Loucy (cell line): Measurements from ENCODE around the gene GIPC1.

ENCODE experiments used
- H2AFZ ChIP-seq: fragments of 200-600 bp; sonication (generic); 2 replicates; pipeline ENCODE4 v1.6.0; 2016; ENCODE audit warnings: antibody characterized with exemption, mild to moderate bottlenecking, low read length, moderate library complexity
- H3F3A ChIP-seq: fragments of 200-600 bp; 2 replicates; pipeline ENCODE4 v1.6.0; 2016; ENCODE audit warnings: antibody characterized with exemption, low read depth, mild to moderate bottlenecking
- H3K27me3 ChIP-seq: fragments of 200-600 bp; sonication (generic); 2 replicates; pipeline ENCODE4 v1.6.1; 2014; ENCODE audit warnings: low read length, mild to moderate bottlenecking; ENCODE audit not compliant: insufficient read depth, poor library complexity, severe bottlenecking
- H3K36me3 ChIP-seq: fragments of 200-600 bp; sonication (generic); 2 replicates; pipeline ENCODE4 v1.6.1; 2016; ENCODE audit warnings: low read length; ENCODE audit not compliant: insufficient read depth
- H3K4me1 ChIP-seq: fragments of 200-600 bp; sonication (generic); 2 replicates; pipeline ENCODE4 v1.5.1; 2014; ENCODE audit warnings: low read length, mild to moderate bottlenecking; ENCODE audit not compliant: insufficient read depth, poor library complexity, severe bottlenecking
- H3K4me2 ChIP-seq: fragments of 200-600 bp; sonication (generic); 2 replicates; pipeline ENCODE4 v1.6.0; 2014; ENCODE audit warnings: antibody characterized with exemption, low read length, low read depth, mild to moderate bottlenecking; ENCODE audit not compliant: poor library complexity, severe bottlenecking
- H3K4me3 ChIP-seq: fragments of 200-600 bp; sonication (generic); 2 replicates; pipeline ENCODE4 v1.5.1; 2014; ENCODE audit warnings: low read length, mild to moderate bottlenecking, mixed read lengths; ENCODE audit not compliant: poor library complexity, severe bottlenecking
- H3K79me2 ChIP-seq: fragments of 200-600 bp; sonication (generic); 2 replicates; pipeline ENCODE4 v1.6.1; 2014; ENCODE audit warnings: low read length; ENCODE audit not compliant: insufficient read depth
- H3K9ac ChIP-seq: fragments of 200-600 bp; sonication (generic); 2 replicates; pipeline ENCODE4 v1.6.0; 2014; ENCODE audit warnings: mild to moderate bottlenecking, low read depth, low read length, moderate library complexity; ENCODE audit not compliant: poor library complexity, severe bottlenecking
- H3K9me2 ChIP-seq: fragments of 200-600 bp; sonication (generic); replicated peaks from 2 replicates; pipeline ENCODE4 v1.6.1; 2016; ENCODE audit warnings: low read depth, low read length, mixed read lengths
- H3K9me3 ChIP-seq: fragments of 200-600 bp; sonication (generic); 2 replicates; pipeline ENCODE4 v1.6.1; 2014; ENCODE audit warnings: mild to moderate bottlenecking, antibody characterized with exemption, low read length, low read depth; ENCODE audit not compliant: insufficient read depth
- H4K20me1 ChIP-seq: fragments of 200-600 bp; sonication (generic); 2 replicates; pipeline ENCODE4 v1.6.0; 2014; ENCODE audit warnings: antibody characterized with exemption, low read length, mild to moderate bottlenecking; ENCODE audit not compliant: insufficient read depth, poor library complexity, severe bottlenecking
- EZH2phosphoT487 ChIP-seq: fragments of 200-600 bp; IDR thresholded peaks from 2 replicates; pipeline ENCODE4 v1.6.1; 2018; ENCODE audit warnings: antibody characterized with exemption, mild to moderate bottlenecking, moderate library complexity, borderline replicate concordance
- TF ChIP-seq, protein P1 (sequence below): fragments of 200-600 bp; sonication (generic); conservative IDR thresholded peaks from 2 replicates; pipeline ENCODE4 v1.5.1; 2014; ENCODE audit warnings: mild to moderate bottlenecking, antibody characterized with exemption, low read length

GIPC1 gene

GRCh38 chr19:14517840-14518505 is 22.0 kb upstream of the GIPC1 start, which contains the start of gene DNAJB1:
Gene DNAJB1, minus strand, starts transcription at chr19:14518397. Its CDS starts 48 bp downstream, at chr19:14518349.
- H2AFZ ChIP-seq: peak within 1 kb of the TSS; percentile 47; the same call in 1 of the 2 replicates
- no peaks in the 10 kb centered on the region for H3K9me2 ChIP-seq
- H3K4me1 ChIP-seq: peaks cover 68% of the 10 kb centered on the region

DNA sequence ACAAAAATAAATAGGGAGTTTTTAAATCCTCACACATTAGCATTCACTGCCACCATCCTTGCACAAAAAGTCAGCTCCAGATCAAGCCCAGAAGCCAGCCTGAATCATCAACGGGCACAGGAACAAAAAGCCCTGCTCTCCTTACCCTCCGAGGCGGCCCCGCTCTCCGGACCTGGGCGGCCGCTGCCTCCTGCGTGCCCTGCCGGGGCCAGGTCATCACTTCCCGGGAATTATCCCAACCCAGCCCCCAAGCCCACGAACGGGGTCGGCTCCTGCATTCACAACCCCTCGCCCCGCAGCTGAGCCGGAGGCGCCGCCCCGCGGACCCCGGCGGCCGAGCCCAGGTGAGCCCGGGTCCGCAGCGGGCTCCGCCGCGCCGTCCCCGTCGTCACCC is 21.5 kb upstream of the GIPC1 start:
- Histone ChIP-seq H2AFZ (no peak overlapping the region), H3K9ac (peak overlapping the region; percentile 92), H4K20me1 (peaks cover 40% of the 10 kb centered on the region), H3K4me3 (peak overlapping the region; percentile 90), H3K9me3 (no peaks in the 10 kb centered on the region), H3K4me1 (peaks cover 66% of the 10 kb centered on the region), H3K4me2 (peak overlapping the region; percentile 99), H3K27me3 (no peaks in the 10 kb centered on the region), H3K9me2 (no peaks in the 10 kb centered on the region), H3F3A (0 out of 2 replicates have a peak, but pooled peaks cover 4% of the 10 kb centered on the region), H3K36me3 (peaks cover 32% of the 10 kb centered on the region; the same call in 1 of the 2 replicates), H3K79me2 (peaks cover 52% of the 10 kb centered on the region)
- no peak for TF ChIP-seq EZH2phosphoT487
- TF ChIP-seq, protein P1, sequence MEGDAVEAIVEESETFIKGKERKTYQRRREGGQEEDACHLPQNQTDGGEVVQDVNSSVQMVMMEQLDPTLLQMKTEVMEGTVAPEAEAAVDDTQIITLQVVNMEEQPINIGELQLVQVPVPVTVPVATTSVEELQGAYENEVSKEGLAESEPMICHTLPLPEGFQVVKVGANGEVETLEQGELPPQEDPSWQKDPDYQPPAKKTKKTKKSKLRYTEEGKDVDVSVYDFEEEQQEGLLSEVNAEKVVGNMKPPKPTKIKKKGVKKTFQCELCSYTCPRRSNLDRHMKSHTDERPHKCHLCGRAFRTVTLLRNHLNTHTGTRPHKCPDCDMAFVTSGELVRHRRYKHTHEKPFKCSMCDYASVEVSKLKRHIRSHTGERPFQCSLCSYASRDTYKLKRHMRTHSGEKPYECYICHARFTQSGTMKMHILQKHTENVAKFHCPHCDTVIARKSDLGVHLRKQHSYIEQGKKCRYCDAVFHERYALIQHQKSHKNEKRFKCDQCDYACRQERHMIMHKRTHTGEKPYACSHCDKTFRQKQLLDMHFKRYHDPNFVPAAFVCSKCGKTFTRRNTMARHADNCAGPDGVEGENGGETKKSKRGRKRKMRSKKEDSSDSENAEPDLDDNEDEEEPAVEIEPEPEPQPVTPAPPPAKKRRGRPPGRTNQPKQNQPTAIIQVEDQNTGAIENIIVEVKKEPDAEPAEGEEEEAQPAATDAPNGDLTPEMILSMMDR: no peak

More at GRCh38 chr19:14517840-14518505, 22.0 kb upstream of the GIPC1 start, which contains the start of gene DNAJB1:
- peaks cover 40% of the 10 kb centered on the region for H4K20me1 ChIP-seq
- H3F3A ChIP-seq: 0 out of 2 replicates have a peak, but pooled peaks cover 4% of the 10 kb centered on the region
- no peaks in the 10 kb centered on the region for H3K9me3 ChIP-seq
- no peaks in the 10 kb centered on the region for H3K27me3 ChIP-seq
- TF ChIP-seq, protein P1: no peak
- TF ChIP-seq EZH2phosphoT487: no peak
- H3K36me3 ChIP-seq: peaks cover 31% of the 10 kb centered on the region; the same call in 1 of the 2 replicates
- peak within 1 kb of the TSS; percentile 92 for H3K9ac ChIP-seq
- H3K4me3 ChIP-seq: peak within 1 kb of the TSS; percentile 90
- peak within 1 kb of the TSS; percentile 99 for H3K4me2 ChIP-seq
- H3K79me2 ChIP-seq: peaks cover 48% of the 10 kb centered on the region

GRCh38 chr19:14516746-14517438 is 21.0 kb upstream of the GIPC1 start:
- no peaks in the 10 kb centered on the region for H3K9me2 ChIP-seq
- no peaks in the 10 kb centered on the region for H3K9me3 ChIP-seq
- peaks cover 61% of the 10 kb centered on the region for H3K4me1 ChIP-seq
- 0 out of 2 replicates have a peak, but pooled peaks cover 4% of the 10 kb centered on the region for H3F3A ChIP-seq
- no peak overlapping the region for H2AFZ ChIP-seq
- peak overlapping the region; percentile 90 for H3K4me3 ChIP-seq
- H3K9ac ChIP-seq: peak overlapping the region; percentile 92
- no peaks in the 10 kb centered on the region for H3K27me3 ChIP-seq
- H4K20me1 ChIP-seq: peaks cover 40% of the 10 kb centered on the region
- peak overlapping the region; percentile 99 for H3K4me2 ChIP-seq
- TF ChIP-seq EZH2phosphoT487: no peak
- TF ChIP-seq, protein P1: no peak
- peaks cover 52% of the 10 kb centered on the region for H3K79me2 ChIP-seq
- peaks cover 32% of the 10 kb centered on the region; the same call in 1 of the 2 replicates for H3K36me3 ChIP-seq
